ENCODE measurements around the gene SEPSECS. TPM values are rescaled to one million over a fixed set of nuclear protein-coding genes. Genes with fewer than 3 reads are reported as not detected.

Gene SEPSECS
- total RNA-seq, 1 experiment from 2014 or later = 5.2 TPM

DNA sequence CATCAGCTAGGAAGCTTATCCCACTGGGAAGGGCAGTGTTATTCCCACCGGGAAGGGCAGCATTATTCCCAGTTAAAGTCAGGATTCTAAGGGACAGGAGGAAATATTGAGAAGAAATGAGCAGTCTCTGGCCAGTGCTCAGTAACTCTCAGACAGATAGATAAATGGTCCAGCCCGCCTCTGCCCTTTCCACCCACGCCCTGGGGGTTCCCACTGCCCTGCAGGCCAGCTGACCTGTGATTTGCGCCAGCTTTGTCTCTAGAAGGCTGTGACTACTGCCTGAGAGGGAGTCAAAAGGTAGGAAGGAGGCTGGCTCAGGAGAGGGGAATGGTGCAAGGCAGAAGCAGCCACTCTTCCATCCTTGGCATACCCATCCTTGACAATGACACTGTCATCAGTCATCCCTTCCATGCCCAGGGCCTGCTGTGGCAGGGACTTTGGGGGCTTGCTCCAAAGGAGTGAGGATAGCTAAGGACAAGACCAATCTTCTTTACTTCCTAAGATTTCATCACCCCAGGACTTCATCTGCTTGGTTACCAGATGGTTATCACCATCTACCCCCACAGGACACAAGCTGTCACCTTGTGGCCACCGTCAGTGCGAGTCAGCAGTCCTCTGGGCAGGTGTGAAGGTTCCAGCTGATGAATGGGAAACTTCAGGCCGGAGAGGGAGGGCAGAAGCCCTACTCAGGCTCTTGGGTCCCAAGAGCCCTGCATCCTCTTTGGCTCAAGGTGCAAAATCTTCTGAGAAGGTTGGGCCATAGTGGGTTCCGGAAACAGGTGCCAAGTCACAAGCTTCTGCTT is 49.5 kb downstream of the SEPSECS start:
- no peak for DNase-seq (ENCODE audit: low read depth)

DNA sequence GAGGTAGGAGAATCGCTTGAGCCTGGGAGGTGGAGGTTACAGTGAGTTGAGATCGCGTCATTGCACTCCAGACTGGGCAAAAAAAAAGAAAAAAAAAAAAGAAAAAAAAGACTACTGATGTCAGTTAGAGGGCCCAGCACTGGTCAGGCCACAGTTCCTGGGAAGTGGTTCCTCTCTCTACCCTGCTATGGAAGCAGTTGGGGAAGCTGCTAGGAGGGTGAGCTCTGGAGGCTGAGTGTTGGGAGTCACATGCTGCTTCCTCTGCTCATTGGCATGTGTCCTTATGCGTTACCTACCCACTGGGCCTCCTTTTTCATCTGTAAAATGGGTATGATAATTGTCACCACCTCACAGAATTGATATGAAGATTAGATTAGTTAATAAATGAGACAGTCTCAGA is 50.7 kb downstream of the SEPSECS start:
- no peak for DNase-seq (ENCODE audit: low read depth)

DNA sequence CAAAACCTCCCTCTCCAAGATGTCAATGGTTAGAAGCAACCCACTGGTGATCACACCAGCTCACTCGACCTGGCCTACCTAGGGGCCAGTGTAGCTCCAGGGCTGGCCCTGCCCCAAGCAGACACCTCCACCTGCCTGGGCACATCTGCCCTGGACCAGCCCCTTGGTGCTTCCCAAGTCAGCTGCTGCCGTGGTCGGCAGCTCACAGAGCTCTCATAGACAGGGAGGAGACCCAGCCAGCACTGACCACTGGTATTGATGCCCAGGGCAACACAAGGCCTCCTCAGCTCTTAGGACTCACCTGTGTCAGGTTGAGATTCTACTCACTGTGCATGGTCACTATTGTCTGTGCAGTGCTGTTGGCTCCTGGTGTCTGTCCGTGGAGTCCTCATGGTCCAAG is 51.7 kb downstream of the SEPSECS start:
- no peak for DNase-seq (ENCODE audit: low read depth)

DNA sequence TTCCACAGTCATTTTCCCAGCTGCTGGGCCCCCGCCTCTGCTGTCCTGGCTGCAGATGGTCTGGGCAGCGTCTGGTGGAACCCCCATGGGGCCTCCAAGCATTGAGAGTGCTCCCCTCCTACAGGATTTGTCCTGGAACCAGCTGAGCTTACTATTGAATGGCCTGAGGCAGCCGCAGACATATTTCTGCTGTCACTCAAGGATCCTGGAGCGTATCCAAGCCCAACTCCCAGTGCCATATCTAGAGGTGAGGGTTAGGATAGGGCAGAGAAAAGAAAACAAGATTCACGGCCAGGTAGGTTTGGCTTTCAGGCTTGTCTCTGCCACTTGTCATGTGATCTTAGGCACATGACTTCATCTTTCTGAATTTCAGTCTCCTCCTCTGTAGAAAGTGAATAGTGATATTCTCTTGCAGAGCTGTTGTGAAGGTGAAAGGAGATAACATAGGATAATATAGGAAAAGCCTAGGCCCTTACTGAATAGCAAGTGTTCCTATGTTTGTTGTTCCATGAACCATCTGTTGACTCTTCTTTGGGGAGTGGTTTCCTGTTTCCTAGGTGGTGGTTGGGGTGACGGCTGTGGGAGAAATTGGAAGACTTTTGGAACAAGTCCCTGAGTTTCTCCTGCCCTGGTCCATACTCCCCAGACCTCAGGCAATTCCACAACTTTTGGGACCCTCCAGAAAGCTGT is 52.3 kb downstream of the SEPSECS start:
- no peak for DNase-seq (ENCODE audit: low read depth)

DNA sequence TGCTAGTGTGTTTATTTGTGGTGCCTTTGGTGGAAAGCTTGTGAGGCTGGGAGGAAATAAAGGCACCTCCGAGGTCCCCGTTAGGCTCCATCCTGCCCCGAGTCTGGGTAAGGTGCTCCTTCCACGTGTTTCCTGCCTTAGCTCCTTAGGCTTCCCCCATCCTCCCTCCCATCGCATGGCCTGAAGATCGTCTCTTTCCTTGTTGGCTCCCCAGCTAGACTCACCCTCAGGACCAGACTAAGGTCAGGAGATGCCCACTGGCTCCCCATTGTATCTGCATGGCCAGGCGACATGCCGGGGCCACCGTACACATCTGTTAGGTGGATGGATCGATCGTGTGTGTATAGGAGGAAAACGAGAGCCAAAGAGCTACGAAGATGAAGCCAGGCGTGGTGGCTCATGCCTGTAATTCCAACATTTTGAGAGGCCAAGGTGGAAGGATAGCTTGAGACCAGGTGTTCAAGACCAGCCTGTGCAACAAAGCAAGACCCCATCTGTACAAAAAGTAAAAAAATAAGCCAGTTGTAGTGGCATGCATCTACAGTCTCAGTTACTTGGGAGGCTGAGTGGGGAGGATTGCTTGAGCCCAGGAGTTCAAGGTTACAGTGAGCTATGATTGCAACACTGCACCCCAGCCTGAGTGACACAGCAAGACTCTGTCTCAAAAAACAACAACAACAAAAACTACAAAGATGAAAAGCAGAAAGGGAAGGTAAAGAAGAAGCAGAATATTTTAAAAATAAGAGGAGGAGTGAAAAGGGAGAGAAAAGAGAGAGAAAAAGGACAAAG is 53.7 kb downstream of the SEPSECS start:
- no peak for DNase-seq (ENCODE audit: low read depth)

DNA sequence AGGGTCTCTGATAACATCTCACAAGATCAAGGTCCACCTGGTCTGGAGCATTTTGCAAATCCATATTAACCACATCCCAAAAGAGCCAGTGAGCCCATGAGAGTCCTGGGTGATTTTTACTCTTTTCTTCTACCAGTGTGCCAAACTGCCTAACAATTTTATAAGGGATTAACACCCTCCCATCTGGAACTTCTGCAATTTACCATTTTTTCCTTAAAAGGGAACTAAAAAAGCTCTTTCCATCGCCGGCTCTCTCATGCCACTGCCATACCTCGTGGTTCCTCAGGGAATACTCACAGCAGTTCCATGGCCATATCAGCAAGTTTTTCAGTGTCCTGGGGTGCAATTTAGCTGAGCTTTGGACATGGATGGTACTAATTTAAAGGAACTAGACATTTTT is 55.7 kb downstream of the SEPSECS start:
- DNase-seq (ENCODE audit: low read depth) = no peak

DNA sequence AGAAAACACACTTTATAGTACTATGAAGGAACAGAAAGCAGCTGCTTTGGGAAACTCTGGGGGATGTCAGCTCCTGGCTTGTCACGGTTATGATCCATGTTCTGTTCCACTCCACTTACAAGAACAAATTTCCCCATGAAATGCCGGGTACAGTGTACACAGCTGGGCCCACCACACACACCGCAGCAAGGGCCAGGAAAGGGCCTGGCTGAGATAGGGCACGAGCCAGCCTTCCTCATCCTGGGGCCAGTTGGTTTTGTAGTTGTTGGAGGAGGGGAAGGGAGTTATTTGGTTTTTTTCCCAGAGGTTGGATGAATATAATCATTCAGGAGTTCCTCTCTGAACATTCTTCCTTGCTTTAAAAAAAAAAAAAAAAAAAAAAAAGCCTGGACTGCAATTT is 56.8 kb downstream of the SEPSECS start:
- no peak for DNase-seq (ENCODE audit: low read depth)

DNA sequence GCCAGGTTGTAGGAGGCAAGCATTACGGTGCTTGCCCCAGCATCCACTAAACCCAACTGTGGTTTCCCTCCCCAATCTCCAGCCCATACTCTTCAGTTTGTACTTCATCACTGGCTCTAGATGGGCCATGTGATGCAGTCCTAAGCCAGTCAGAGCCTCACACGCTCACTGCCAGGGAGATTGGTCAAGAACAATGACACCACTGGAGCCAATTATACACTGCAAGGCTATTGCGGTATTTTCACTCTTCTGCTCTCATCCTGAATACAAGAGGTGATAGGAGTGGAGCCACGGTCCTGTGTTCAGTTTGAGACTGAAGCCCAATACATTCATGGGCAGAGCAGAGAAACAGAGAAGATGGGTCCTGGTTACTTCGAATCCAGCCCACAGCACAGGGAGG is 58.4 kb downstream of the SEPSECS start:
- DNase-seq (ENCODE audit: low read depth) = no peak

DNA sequence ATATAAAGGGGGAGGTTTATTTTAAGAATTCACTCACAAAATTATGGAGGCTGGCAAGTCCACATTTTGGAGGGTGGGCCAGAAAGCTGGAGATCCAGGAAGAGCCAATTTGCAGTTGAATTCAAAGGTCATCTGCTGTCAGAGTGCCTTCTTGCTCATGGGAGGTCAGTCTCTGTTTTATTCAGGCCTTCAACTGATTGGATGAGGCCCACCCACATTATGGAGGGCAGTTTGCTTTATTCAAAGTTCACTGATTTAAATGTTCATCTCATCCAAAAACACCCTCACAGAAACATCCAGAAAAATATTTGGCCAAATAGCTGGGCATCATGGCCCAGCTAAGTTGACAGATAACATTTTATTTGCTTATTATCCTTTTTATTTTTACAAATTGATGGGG is 59.5 kb downstream of the SEPSECS start:
- no peak for DNase-seq (ENCODE audit: low read depth)

DNA sequence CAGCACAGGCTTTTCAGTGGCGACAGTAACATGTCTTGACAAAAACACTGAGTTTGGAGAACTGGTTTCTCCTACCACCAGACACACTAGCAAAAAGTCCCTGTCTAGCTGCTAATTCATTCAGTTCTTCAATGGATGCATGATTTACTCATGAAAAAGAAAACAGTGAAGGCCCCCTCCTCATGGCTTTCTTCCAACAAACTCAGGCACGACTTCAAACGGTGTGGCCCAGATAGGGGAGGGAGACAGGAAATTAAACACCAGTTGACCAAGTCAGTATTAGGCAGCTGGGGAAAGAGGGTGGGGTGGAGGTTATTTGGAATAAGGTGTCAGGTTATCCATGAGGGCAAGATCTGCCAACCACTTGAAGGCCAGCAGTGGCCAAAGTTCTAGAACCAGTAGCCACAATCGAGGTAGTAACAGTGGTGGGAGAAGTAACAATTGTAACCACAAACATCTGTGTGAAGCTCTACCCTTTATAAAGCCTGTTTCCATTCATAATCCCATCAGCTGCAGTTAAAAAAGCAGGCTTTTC is 60.2 kb downstream of the SEPSECS start:
- DNase-seq (ENCODE audit: low read depth) = peak; percentile 68

DNA sequence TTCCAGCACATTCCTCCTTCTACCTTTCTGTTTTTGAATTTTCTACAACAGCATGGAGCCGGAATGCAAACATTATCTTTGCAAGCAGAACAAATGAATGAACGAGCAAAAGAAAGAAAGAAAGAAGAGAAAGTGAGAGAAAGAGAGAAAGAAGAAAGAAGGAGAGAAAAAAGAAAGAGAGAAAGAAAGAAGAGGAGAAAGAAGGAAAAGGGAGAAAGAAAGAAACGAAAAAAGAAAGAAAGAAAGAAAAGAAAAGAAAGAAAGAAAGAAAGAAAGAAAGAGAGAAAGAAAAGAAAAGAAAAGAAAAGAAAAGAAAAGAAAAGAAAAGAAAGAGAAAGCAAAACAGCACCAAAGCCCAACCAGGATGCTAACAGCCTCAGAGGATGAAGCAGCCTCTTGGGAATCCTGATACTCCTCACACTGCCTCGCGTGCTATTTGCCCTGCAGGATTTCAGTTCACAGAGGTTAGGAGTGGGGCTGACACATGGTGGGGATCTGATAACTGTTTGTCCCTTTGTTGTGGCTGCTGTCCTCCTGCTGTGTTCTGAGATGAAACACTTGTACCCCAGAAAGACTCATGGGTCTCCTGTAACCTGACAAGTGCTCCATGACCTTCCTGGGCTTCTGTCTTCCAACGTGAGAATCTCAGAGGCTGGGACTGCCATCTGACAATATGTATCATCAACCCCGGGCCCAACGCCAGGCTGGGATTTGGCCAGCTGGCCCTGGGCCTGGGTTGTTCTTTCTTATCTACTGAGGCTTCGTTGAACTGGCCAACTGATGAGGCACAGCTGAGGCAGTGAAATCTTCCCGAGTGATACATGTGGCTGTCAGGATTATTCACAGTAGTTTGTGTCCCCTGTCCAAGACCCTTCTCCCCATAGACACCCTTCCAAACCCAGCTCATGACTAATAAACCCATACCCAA is 61.0 kb downstream of the SEPSECS start:
- peak; percentile 88 for DNase-seq (ENCODE audit: low read depth)

DNA sequence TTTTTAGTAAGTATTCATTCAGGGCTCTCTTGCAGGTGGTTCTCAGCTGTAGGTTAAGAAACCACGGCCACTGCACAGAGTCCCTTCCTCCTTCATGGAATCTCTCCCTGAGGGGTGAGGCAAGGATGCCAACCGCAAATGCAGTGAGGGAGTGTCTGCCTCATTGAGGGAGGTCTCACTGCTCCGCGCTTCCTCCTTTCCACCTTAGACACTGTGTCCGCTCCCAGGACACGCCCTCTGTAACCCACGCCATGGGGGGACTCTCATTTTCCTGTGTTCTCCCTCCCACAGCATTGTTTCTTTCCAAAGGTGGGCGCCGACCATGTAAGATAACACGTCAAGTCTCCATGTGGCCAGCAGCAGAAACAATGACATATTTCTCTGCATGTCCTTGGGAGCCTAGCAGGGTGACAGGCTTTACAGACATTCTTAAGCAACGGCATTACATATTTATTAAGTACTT is 63.2 kb downstream of the SEPSECS start:
- no peak for DNase-seq (ENCODE audit: low read depth)

DNA sequence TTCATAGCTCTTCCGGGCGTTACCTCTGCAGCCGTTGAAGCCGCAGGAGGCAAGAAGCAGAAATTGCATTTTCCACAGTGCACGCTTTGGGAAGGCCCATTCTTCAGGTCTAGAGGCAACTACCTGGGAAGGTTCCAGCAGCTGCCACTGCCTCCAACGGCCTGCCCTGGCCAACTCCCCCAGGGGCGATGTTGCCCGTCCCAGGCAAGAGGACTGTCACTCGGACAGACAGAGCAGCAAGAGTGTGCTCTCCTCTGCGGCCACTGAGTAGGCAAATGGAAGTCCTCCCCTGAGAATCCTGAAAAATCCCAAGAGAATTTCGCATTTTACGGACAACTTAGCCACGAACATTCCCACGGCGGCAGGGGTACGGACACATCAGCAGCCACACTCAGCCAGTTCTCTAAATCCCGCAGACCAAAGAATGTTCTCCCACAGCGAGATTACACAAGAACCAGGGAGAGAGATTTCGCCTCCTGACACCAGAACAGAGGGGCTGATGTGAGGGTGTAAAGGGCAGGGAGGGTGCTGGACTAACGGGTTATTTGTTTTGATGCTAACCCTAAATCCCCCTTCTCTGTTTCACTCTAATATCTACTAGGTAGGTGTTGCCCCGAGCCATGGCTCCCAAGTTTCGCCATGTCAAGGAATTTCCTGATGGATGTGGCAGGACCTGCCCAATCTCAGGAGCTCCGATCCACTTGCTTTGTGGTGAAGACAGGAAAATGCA is 63.8 kb downstream of the SEPSECS start:
- peak; percentile 61 for DNase-seq (ENCODE audit: low read depth)

DNA sequence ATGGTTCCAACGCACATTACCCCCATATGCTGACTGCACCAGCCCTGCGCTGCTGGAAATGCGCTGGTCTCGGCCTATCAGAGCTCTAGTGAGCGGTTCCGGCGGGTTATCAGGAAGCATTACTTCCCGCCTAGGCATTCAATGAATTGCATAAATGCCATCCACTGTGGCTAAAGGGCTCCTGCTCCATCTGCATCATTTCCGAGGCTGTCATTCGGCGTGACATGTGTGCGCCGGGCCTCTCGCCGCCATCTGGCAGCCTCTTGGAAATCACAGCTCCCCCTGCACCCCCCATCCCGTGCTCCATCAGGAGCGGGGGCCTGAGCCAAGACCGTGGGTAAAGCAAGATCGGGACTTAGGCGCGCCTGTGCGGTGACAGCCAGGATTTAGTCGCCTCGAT is 64.4 kb downstream of the SEPSECS start:
- DNase-seq (ENCODE audit: low read depth) = no peak

DNA sequence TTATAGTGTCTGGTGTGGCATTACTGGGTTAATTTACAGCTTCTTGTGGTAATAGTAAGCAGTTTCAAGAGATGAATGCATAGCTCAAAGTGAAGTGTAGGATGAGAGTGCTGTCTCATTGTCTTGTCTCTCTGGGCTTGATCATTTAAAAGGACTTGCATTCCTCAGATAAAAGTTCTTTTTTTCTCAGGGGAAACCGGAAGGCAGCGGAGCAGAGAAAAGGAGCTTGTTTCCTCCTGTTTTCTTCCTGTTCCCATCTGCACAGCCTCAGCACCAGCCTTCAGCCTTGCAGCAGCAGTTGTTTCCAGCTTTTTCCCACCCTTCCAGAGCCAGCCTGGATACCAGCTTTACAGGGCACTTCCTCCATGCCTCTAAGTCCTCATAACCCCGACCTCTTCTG is 68.1 kb downstream of the SEPSECS start:
- no peak for DNase-seq (ENCODE audit: low read depth)

DNA sequence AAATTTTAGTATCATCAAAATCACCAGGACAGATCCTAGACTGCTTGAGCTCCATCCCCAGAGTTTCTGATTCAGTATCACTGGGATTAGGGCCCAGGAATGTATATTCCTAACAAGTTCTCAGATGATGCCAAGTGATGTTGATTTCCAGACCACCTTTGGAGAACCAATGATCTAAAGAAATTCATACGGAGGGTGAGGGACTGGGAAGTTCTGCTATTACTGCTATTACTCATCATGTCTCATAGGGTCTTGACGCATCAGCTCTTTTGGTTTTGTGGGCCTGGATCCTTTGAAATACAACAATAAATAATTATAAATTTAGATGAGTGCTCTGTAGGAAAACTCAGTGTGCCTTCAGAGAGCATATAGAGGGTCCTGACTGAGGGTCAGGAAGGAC is 69.7 kb downstream of the SEPSECS start:
- peak; percentile 23 for DNase-seq (ENCODE audit: low read depth)

DNA sequence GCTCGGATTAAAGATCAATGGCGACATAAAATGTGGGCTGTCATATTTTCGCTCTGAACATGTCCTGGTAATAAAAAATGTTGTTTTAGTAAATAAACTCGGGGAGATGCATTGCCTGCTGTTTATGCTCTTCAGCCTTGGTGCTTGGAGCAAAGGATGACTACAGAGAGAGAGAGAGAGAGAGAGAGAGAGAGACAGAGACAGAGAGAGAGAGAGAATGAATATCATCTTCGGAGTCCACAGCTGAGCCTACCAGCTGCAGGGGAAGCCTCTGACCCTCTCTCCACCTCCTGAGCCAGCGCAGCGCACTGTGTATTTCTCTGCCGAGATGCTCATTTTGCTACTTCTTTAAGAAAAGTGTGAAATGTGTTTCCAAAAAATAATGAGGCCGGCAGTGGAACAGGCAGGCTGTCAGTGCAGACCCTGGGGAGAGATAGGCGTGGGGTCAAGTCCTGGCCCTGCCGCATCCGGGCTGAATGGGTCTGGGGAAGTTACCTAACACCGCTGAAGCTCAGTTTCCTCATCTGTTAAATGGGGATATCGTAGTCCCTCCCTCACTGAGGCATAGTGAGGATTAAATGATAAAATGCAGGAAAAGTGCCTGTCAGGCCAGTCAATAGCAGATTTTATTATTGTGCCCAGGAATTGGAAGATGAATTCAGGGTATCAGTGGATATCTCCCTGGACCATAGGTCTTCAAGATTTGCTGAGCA is 71.0 kb downstream of the SEPSECS start:
- DNase-seq (ENCODE audit: low read depth) = no peak

DNA sequence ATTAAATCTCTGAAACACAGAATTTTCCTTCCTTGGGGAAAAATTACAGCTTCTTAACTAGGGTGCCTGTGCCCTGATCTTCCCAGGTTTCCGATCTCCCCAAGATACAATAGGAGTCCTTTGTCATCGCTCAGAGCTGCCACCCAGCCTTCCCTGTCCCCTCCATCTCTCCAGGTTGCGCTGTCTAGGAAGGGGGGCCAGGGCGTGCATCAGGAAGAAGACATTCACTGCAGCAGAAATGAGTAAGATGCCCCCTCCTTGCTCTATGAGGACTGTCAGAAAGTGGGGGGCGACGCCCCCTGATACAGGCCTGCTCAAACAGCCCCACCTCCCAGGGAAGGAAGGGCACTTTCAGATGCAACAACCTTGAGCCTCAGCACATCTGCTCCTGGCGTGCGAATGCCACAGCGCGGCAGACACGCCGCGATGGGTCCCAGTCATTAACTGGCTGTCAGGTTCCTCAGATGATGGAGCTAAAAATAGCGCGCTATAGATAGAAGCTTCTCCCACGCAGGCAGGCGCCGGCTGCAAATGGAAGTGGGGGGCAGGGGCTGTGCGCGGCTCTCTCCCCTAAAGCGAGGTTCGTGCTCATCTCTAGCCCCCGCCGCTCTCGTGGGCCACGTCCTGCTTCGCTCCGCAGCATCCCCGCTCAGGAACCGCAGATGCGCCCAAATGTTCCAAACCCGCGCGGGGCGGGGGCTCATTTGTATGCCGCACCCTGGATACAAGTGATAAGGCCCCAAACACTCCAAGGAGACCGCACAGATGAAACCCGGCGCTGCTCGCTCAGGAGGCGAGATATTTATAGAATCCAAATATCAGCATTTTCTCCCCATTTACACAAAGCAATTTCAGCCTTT is 71.9 kb downstream of the SEPSECS start:
- no peak for DNase-seq (ENCODE audit: low read depth)

DNA sequence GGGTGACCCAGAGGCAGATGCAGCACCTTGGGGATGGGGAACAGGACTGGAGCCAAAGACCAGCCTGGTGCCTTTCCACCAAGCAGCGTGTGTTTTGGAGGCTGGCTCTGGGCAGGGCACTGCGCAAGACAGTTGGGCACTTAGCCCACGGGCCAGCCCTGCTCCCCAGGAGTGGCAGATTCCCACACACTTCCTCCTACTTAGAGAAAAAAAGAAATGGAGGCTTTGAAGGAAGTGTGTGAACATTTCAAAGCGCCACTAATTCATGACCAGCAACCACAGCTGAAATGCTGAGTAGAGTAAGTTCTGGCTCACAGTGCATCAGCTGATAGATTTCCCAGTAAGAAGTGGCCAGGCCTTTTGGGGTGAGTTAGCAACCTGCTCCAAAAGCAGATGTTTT is 74.6 kb downstream of the SEPSECS start:
- DNase-seq (ENCODE audit: low read depth) = no peak
